ENCODE measurements around the gene TM9SF2. TPM values are rescaled to one million over a fixed set of nuclear protein-coding genes. Genes with fewer than 3 reads are reported as not detected.

TM9SF2 gene
- total and polyA plus RNA-seq, 11 donors: 22.4 to 84.3 (median 68.2) TPM

DNA sequence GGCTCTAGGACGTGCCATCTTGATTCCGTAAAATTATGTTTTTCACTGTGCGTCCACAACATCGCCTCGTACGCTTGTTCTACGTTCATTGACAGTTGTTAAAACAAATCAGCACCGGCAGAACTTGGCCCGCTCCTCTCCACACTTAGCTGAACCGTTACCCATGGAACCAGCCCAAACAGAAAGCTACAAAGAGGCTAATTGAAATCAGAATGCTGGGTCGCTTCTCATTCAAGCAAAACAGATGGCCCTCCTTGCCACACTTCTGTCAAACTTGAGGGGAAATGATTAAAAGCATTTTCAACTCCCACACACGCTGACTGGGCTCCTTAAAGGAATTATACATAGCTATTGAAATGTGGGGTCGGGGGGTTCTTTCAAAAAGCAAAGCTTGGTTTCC, 71.6 kb downstream of the TM9SF2 start:
- H3K27me3 ChIP-seq: peaks cover 0 to 11% (median 0%) of the 10 kb centered on the region in 9 donors
- intact Hi-C loops (cut with DNase I): no loop called here
- no peak for ATAC-seq
- no peak overlapping the region for H3K4me3 ChIP-seq
- peaks cover 0 to 8% (median 0%) of the 10 kb centered on the region in 12 donors for H3K9me3 ChIP-seq
- DNase-seq: no peak
- 74 to 86% (median 77%) methylated on average over 13 of the region's 13 CpGs for WGBS, 4 donors
- H3K27ac ChIP-seq: no peak overlapping the region
- H3K36me3 ChIP-seq: no peaks in the 10 kb centered on the region
- H3K4me1 ChIP-seq: no peaks in the 10 kb centered on the region
- TF ChIP-seq, protein P1, sequence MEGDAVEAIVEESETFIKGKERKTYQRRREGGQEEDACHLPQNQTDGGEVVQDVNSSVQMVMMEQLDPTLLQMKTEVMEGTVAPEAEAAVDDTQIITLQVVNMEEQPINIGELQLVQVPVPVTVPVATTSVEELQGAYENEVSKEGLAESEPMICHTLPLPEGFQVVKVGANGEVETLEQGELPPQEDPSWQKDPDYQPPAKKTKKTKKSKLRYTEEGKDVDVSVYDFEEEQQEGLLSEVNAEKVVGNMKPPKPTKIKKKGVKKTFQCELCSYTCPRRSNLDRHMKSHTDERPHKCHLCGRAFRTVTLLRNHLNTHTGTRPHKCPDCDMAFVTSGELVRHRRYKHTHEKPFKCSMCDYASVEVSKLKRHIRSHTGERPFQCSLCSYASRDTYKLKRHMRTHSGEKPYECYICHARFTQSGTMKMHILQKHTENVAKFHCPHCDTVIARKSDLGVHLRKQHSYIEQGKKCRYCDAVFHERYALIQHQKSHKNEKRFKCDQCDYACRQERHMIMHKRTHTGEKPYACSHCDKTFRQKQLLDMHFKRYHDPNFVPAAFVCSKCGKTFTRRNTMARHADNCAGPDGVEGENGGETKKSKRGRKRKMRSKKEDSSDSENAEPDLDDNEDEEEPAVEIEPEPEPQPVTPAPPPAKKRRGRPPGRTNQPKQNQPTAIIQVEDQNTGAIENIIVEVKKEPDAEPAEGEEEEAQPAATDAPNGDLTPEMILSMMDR (IDR thresholded peaks at IDR 0.05): no peak
- no peak for TF ChIP-seq POLR2A (IDR thresholded peaks at IDR 0.05)

DNA sequence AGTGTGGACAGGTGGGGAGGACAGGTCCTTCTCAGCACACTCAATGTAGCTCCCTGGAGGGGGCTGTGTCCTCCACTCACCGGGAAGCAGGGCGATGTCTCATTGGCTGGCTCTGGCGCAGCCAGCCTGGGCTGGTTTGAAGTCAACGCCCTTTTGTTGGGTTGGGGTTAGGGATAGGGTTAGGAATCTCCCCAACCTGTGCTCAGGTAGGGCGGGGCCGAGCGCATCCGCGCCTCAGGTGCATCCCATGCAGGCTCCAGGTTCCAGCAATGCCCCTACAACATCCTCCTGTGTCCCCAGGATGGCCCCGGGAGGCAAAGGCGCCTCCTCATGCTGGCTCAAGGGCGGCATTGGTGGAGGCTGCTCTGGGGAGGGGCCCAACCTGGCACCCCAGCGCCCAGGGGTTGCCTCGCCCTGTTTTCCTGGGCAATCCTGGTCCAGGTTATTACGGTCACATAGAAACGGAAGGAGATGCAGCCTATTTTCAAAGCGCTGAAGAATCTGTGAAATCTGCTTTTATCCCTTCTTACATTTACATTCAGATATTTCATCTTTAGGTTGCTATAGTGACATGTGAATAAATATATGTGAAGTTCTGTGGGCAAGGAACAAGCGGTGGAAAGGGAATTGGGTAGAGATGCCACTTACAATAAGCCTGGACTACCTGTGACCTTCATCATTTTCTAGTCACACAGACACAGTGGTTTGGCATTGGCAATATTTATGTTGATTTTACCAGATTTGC, 74.3 kb downstream of the TM9SF2 start:
- no peak for ATAC-seq
- Histone ChIP-seq H3K27me3 (peaks cover 0 to 11% (median 0%) of the 10 kb centered on the region in 9 donors), H3K4me3 (no peak overlapping the region), H3K4me1 (peaks cover 0 to 6% (median 0%) of the 10 kb centered on the region in 12 donors), H3K9me3 (no peaks in the 10 kb centered on the region), H3K36me3 (no peaks in the 10 kb centered on the region), H3K27ac (no peak overlapping the region)
- TF ChIP-seq POLR2A (IDR thresholded peaks at IDR 0.05): no peak
- TF ChIP-seq, protein P1 (IDR thresholded peaks at IDR 0.05): no peak
- intact Hi-C loops (cut with DNase I): no loop called here
- no peak for DNase-seq
- 57 to 63% (median 59%) methylated on average over 15 to 18 of the region's 18 CpGs for WGBS, 4 donors

DNA sequence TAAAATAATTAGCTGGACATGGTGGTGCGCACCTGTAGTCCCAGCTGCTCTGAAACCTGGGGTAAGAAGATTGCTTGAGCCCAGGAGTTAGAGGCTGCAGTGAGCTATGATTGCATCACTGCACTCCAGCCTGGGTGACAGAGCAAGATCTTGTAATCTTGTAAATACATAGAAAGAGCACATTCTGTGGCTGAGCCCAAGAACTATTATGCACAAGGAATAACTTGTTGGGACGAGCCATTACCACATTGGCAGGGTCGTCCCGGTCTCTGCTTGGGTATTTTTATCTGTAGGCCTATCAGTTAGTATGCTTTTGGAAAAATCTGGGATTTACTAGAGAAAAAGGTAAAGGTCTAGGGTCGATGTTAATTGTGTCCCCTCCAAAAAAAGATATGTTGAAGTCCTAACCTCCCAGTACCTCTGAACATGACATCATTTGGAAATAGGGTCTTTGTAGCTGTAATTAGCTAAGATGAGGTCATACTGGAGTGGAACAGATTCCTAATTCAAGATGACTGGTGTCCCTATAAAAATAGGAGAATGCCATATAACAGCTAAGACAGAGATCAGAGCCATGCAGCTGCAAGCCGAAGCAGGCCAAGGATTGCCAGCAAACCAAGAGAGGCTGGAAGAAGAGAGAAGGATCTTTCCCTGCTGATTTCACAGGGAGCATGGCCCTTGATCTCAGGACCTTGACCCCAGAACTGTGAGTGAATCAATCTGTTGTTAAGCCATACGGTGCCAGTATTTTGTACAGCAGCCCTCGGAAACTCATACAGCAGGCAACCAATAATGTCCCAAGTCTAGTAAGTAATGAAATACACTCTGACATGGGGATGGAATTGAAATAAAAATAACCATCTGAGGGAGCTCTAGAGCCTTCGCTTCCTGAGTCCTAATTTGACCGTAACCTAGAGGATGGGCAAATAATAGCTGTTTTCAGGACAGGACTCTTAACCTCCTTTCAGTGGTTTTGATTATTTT, 77.0 kb downstream of the TM9SF2 start:
- ATAC-seq (peak in 3 of 4 donors; percentile 33 to 49 (median 36)), DNase-seq (no peak)
- H3K27me3 ChIP-seq: peaks cover 0 to 11% (median 0%) of the 10 kb centered on the region in 9 donors
- no peak overlapping the region for H3K4me3 ChIP-seq
- WGBS, 4 donors: 67 to 82% (median 69%) methylated on average over 10 of the region's 10 CpGs
- intact Hi-C loops (cut with DNase I): no loop called here
- TF ChIP-seq, protein P1 (IDR thresholded peaks at IDR 0.05): peak in 7 of 12 donors; percentile 12 to 54 (median 35)
- no peak for TF ChIP-seq POLR2A (IDR thresholded peaks at IDR 0.05)
- no peaks in the 10 kb centered on the region for H3K36me3 ChIP-seq
- no peaks in the 10 kb centered on the region for H3K9me3 ChIP-seq
- H3K27ac ChIP-seq: no peak overlapping the region
- H3K4me1 ChIP-seq: peaks cover 0 to 6% (median 0%) of the 10 kb centered on the region in 12 donors

Measured in heart left ventricle (tissue), 16 donors.